Astrocyte (in vitro differentiated cells and primary cell): ENCODE results near the gene CTDSPL. TPM values are rescaled to one million over a fixed set of nuclear protein-coding genes. Genes with fewer than 3 reads are reported as not detected.

Experiments
- DNase-seq: peaks from one replicate; pipeline ENCODE4 v3.0.0-alpha.2; 2010; ENCODE audit warnings: low read depth
- FAIRE-seq: peaks from 2 replicates; lab custom pipeline; 2011; peaks lifted over from hg19 to GRCh38; lab: Jason Lieb, UNC
- H2AFZ ChIP-seq: 2 replicates; pipeline ENCODE4 v1.6.0; 2012; ENCODE audit warnings: low read depth, low read length, inconsistent platforms
- H3K27ac ChIP-seq: 2 replicates; pipeline ENCODE4 v1.5.1; 2011; ENCODE audit warnings: low read depth, low read length, inconsistent platforms
- H3K27me3 ChIP-seq: 2 replicates; pipeline ENCODE4 v1.6.0; 2011; ENCODE audit warnings: low read length, inconsistent platforms; ENCODE audit not compliant: insufficient read depth
- H3K36me3 ChIP-seq: 2 replicates; pipeline ENCODE4 v1.5.1; 2011; ENCODE audit warnings: low read length, inconsistent platforms; ENCODE audit not compliant: insufficient read depth
- H3K4me1 ChIP-seq: 2 replicates; pipeline ENCODE4 v1.5.1; 2011; ENCODE audit warnings: low read length, inconsistent platforms; ENCODE audit not compliant: insufficient read depth
- H3K4me2 ChIP-seq: 2 replicates; pipeline ENCODE4 v1.6.0; 2012; ENCODE audit warnings: low read length, inconsistent platforms
- H3K4me3 ChIP-seq: 2 replicates; pipeline ENCODE4 v1.5.1; 2011; ENCODE audit warnings: low read depth, mild to moderate bottlenecking, low read length, inconsistent platforms; ENCODE audit not compliant: insufficient read depth
- H3K79me2 ChIP-seq: 2 replicates; pipeline ENCODE4 v1.6.0; 2012; ENCODE audit warnings: mild to moderate bottlenecking, low read length, inconsistent platforms; ENCODE audit not compliant: insufficient read depth
- H3K9ac ChIP-seq: 2 replicates; pipeline ENCODE4 v1.6.0; 2012; ENCODE audit warnings: mild to moderate bottlenecking, low read length, inconsistent platforms
- H3K9me3 ChIP-seq: 2 replicates; pipeline ENCODE4 v1.5.1; 2012; ENCODE audit warnings: low read depth, mild to moderate bottlenecking, low read length, inconsistent platforms; ENCODE audit not compliant: insufficient read depth
- H4K20me1 ChIP-seq: 2 replicates; pipeline ENCODE4 v1.6.0; 2012; ENCODE audit warnings: low read length, inconsistent platforms; ENCODE audit not compliant: insufficient read depth
- H3K27ac Mint-ChIP-seq: one replicate; pipeline ENCODE4 v1.8.0; 2021; ENCODE audit warnings: mild to moderate bottlenecking, mixed read lengths; ENCODE audit not compliant: unreplicated experiment
- H3K27me3 Mint-ChIP-seq: one replicate; pipeline ENCODE4 v1.8.0; 2021; ENCODE audit warnings: low read depth, mixed read lengths; ENCODE audit not compliant: unreplicated experiment
- H3K36me3 Mint-ChIP-seq: one replicate; pipeline ENCODE4 v1.8.0; 2021; ENCODE audit warnings: low read depth, mixed read lengths; ENCODE audit not compliant: unreplicated experiment
- H3K4me1 Mint-ChIP-seq: one replicate; pipeline ENCODE4 v1.8.0; 2021; ENCODE audit warnings: low read depth, mixed read lengths; ENCODE audit not compliant: unreplicated experiment
- H3K4me3 Mint-ChIP-seq: one replicate; pipeline ENCODE4 v1.8.0; 2021; ENCODE audit warnings: mild to moderate bottlenecking, moderate library complexity, mixed read lengths; ENCODE audit not compliant: unreplicated experiment
- H3K9me3 Mint-ChIP-seq: one replicate; pipeline ENCODE4 v1.8.0; 2021; ENCODE audit warnings: mild to moderate bottlenecking, mixed read lengths; ENCODE audit not compliant: unreplicated experiment
- EZH2 ChIP-seq: IDR thresholded peaks from 2 replicates; pipeline ENCODE4 v1.6.1; 2012; ENCODE audit warnings: mild to moderate bottlenecking, low read length, inconsistent platforms; ENCODE audit not compliant: insufficient read depth
- total RNA-seq: library from RNA; stranded (reverse); gene quantifications from 2 replicates; pipeline ENCODE4 v1.2.1, GENCODE V29; 2021
- TF ChIP-seq, protein P1 (sequence below): IDR thresholded peaks from 2 replicates; pipeline ENCODE4 v1.5.1; 2011; ENCODE audit warnings: low read depth, mild to moderate bottlenecking, inconsistent platforms, low read length, moderate library complexity; ENCODE audit not compliant: insufficient read depth

The CTDSPL gene
- total RNA-seq, 1 donor from 2014 or later, result 37.9 TPM

- no peak overlapping the region for H3K4me3 Mint-ChIP-seq
- FAIRE-seq, result no peak
Measured at GRCh38 chr3:38016847-38017444, 155.3 kb downstream of the CTDSPL start.

GRCh38 chr3:38017445-38018295, 156.0 kb downstream of the CTDSPL start:
- no peak overlapping the region for H3K27ac Mint-ChIP-seq
- DNase-seq, result no peak

More at GRCh38 chr3:38016847-38017444, 155.3 kb downstream of the CTDSPL start:
- H3K27ac Mint-ChIP-seq, result no peak overlapping the region
- Histone ChIP-seq H4K20me1 (peaks cover 8% of the 10 kb centered on the region), H3K9ac (no peak overlapping the region), H3K36me3 (peaks cover 4% of the 10 kb centered on the region), H3K79me2 (no peaks in the 10 kb centered on the region), H3K27me3 (no peaks in the 10 kb centered on the region), H3K4me1 (no peaks in the 10 kb centered on the region), H3K4me2 (no peak overlapping the region), H3K9me3 (no peaks in the 10 kb centered on the region), H3K27ac (no peak overlapping the region), H3K4me3 (no peak overlapping the region), H2AFZ (no peak overlapping the region)
- H3K4me1 Mint-ChIP-seq, result no peaks in the 10 kb centered on the region
- TF ChIP-seq, protein P1, sequence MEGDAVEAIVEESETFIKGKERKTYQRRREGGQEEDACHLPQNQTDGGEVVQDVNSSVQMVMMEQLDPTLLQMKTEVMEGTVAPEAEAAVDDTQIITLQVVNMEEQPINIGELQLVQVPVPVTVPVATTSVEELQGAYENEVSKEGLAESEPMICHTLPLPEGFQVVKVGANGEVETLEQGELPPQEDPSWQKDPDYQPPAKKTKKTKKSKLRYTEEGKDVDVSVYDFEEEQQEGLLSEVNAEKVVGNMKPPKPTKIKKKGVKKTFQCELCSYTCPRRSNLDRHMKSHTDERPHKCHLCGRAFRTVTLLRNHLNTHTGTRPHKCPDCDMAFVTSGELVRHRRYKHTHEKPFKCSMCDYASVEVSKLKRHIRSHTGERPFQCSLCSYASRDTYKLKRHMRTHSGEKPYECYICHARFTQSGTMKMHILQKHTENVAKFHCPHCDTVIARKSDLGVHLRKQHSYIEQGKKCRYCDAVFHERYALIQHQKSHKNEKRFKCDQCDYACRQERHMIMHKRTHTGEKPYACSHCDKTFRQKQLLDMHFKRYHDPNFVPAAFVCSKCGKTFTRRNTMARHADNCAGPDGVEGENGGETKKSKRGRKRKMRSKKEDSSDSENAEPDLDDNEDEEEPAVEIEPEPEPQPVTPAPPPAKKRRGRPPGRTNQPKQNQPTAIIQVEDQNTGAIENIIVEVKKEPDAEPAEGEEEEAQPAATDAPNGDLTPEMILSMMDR, result no peak
- no peak for TF ChIP-seq EZH2
- H3K36me3 Mint-ChIP-seq, result peaks cover 29% of the 10 kb centered on the region
- DNase-seq, result no peak
- no peaks in the 10 kb centered on the region for H3K27me3 Mint-ChIP-seq
- peaks cover 3% of the 10 kb centered on the region for H3K9me3 Mint-ChIP-seq

More at GRCh38 chr3:38017445-38018295, 156.0 kb downstream of the CTDSPL start:
- peaks cover 29% of the 10 kb centered on the region for H3K36me3 Mint-ChIP-seq
- Histone ChIP-seq H3K9ac (no peak overlapping the region), H3K79me2 (no peaks in the 10 kb centered on the region), H3K36me3 (peaks cover 4% of the 10 kb centered on the region), H3K27ac (no peak overlapping the region), H3K4me2 (no peak overlapping the region), H3K4me1 (no peaks in the 10 kb centered on the region), H3K27me3 (no peaks in the 10 kb centered on the region), H3K9me3 (no peaks in the 10 kb centered on the region), H2AFZ (no peak overlapping the region), H4K20me1 (peaks cover 10% of the 10 kb centered on the region), H3K4me3 (no peak overlapping the region)
- peaks cover 3% of the 10 kb centered on the region for H3K9me3 Mint-ChIP-seq
- H3K4me1 Mint-ChIP-seq, result no peaks in the 10 kb centered on the region
- H3K4me3 Mint-ChIP-seq, result no peak overlapping the region
- TF ChIP-seq EZH2, result no peak
- TF ChIP-seq, protein P1, result no peak
- FAIRE-seq, result no peak
- no peaks in the 10 kb centered on the region for H3K27me3 Mint-ChIP-seq
